ENCODE measurements around the gene FASTKD1.
"Not testable (repeated sequence)": the region's sequence is repeated elsewhere in the genome, so short reads cannot be mapped to it uniquely, and the experiment has no call there.

FASTKD1 gene, protein sequence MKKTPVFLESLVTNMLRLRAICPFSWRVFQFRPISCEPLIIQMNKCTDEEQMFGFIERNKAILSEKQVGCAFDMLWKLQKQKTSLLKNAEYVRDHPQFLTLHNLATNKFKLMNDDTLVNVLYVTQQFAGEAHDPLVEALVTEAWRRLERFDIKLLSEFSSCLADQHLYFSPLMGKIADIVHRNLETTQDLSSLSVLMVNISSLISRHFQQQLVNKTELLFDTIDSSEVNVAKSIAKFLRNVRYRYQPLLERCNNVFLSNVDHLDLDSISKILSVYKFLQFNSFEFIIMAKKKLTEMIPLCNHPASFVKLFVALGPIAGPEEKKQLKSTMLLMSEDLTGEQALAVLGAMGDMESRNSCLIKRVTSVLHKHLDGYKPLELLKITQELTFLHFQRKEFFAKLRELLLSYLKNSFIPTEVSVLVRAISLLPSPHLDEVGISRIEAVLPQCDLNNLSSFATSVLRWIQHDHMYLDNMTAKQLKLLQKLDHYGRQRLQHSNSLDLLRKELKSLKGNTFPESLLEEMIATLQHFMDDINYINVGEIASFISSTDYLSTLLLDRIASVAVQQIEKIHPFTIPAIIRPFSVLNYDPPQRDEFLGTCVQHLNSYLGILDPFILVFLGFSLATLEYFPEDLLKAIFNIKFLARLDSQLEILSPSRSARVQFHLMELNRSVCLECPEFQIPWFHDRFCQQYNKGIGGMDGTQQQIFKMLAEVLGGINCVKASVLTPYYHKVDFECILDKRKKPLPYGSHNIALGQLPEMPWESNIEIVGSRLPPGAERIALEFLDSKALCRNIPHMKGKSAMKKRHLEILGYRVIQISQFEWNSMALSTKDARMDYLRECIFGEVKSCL

GRCh38 chr2:169573160-169573973, at the start of gene FASTKD1:
TSS of gene FASTKD1 (minus strand) at chr2:169573865. CDS start at chr2:169572029, 1,836 bp downstream.
- peak; percentile 50 to 55 for DNase-seq (ENCODE audit: low read depth in 2 of 2)

- DNase-seq (ENCODE audit: low read depth in 2 of 2) = no peak
Observed at GRCh38 chr2:169623235-169623634, 49.6 kb upstream of the FASTKD1 start.

DNA sequence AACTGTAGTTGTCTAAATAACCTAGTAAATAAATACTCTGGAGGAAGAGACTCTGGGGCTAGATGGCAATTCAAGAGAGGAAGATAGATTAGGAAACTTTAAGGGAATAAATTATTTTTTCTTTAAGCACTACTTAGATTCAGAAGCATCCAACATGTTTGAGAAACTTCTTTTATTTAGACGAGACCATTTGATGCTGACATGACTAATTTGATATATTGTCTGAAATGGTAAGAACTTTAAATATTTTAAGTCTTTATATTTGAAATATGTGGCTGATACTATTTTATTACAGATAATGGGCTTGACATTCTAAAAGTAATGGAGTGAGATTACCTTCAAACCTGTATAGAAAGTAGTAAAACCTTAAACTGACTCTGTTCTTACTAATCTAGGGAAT, 46.8 kb upstream of the FASTKD1 start:
- no peak for DNase-seq (ENCODE audit: low read depth in 2 of 2)

DNA sequence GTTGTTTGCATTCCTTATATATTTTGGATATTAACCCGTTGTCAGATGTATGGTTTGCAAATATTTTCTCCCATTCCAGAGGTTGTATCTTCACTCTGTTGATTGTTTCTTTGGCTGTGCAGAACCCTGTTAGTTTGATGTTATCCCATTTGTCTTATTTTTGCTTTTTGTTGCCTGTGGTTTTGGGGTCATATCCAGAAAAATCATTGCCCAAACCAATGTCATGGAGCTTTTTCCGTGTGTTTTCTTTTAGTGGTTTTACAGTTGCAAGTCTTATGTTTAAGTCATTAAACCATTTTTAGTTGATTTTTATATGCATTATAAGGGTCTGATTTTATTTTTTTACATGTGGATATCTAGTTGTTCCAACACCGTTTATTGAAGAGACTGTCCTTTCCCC, 46.3 kb upstream of the FASTKD1 start:
- DNase-seq (ENCODE audit: low read depth in 2 of 2) = no peak

- not testable (repeated sequence) for DNase-seq (ENCODE audit: low read depth in 2 of 2)
Observed at GRCh38 chr2:169615982-169616381, 42.3 kb upstream of the FASTKD1 start.

DNA sequence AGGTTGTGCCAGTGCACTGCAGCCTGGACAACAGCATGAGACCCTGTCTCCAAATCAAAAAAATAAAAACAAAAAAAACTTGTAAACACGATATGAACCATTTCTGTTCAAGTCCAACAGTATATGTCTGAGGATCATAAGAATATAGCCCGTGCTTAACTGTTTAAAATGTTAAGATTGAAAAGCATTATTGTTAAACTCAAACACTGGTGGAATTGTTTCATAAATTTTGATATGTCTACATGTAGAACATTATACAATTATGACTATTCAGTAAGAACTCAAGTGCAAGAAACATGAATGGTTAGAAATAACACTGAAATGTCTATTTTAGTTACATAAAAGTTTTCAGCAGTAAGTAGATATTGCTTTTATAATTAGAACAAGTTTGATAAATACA, 40.2 kb upstream of the FASTKD1 start:
- DNase-seq (ENCODE audit: low read depth in 2 of 2) = no peak

- DNase-seq (ENCODE audit: low read depth in 2 of 2) = no peak
Observed at GRCh38 chr2:169609264-169609663, 35.6 kb upstream of the FASTKD1 start.

DNA sequence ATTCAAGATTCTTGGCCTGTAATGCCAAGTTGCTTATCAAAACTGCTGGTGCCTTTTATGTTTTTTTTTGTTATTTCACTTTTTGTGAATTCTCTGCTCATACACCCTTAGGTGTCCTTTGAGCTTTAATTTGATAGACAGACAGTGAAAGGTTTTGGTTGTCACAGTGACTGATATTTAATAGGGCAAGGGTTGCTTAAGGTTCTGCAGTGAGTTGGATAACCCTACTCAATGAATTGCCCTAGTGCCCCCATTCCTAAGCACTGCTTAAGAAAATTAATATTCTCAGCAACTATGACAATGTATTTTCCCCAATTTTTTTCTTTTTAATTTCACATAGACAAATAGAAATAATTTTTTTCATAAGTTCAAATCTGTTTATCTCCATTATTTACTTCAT, 25.9 kb upstream of the FASTKD1 start:
- no peak for DNase-seq (ENCODE audit: low read depth in 2 of 2)

- no peak for DNase-seq (ENCODE audit: low read depth in 2 of 2)
Observed at GRCh38 chr2:169598982-169599381, 25.3 kb upstream of the FASTKD1 start.

- DNase-seq (ENCODE audit: low read depth in 2 of 2) = not testable (repeated sequence)
Observed at GRCh38 chr2:169596546-169596945, 22.9 kb upstream of the FASTKD1 start.

- no peak for DNase-seq (ENCODE audit: low read depth in 2 of 2)
Observed at GRCh38 chr2:169590804-169591203, 17.1 kb upstream of the FASTKD1 start.

DNA sequence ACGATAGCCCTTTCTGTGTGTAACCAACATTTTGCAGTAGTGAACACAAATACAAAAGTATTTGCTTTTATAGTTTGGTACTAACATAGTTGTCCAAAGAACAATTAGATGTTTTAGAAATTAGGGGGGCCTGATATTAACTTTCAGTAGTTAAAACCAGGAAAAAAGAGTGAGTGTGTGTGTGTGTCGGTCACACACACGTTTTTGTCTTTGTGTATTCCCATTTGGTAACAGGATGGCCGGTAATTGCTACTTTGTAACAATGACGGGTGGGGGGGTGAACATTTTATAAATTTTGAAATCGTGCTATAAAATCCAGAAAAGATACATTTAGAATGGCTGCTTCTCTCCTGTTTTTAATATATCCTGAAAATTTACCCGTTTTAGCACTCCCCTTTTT, 12.0 kb upstream of the FASTKD1 start:
- DNase-seq (ENCODE audit: low read depth in 2 of 2) = no peak

- peak; percentile 70 to 73 for DNase-seq (ENCODE audit: low read depth in 2 of 2)
Observed at GRCh38 chr2:169584005-169584877, 10.6 kb upstream of the FASTKD1 start, which contains the start of gene PPIG. TSS of gene PPIG (plus strand) at chr2:169584351. CDS start at chr2:169604042, 19,691 bp downstream.

DNA sequence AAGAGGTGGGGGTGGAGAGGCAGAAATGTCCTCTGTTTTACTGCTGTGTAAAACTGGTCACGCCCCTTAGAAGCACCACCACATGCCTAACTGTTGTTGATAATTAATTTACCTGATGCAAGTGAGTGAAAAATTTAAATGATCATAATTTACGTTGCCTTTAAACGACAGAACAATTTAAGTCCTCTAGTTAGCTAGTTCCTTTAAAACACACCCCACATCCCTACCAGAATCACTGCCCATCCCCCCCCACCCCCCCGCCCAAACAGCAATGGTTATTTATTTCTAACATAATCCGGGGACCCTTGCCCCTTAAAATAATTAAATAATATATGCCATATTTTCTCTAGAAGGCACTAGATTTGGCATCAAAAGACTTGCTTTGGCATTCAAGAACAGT, 9.9 kb upstream of the FASTKD1 start:
- DNase-seq (ENCODE audit: low read depth in 2 of 2) = no peak

GRCh38 chr2:169582552-169583266, 9.0 kb upstream of the FASTKD1 start:
- not testable (repeated sequence) for DNase-seq (ENCODE audit: low read depth in 2 of 2)

GRCh38 chr2:169579044-169579443, 5.4 kb upstream of the FASTKD1 start:
- DNase-seq (ENCODE audit: low read depth in 2 of 2) = no peak

DNA sequence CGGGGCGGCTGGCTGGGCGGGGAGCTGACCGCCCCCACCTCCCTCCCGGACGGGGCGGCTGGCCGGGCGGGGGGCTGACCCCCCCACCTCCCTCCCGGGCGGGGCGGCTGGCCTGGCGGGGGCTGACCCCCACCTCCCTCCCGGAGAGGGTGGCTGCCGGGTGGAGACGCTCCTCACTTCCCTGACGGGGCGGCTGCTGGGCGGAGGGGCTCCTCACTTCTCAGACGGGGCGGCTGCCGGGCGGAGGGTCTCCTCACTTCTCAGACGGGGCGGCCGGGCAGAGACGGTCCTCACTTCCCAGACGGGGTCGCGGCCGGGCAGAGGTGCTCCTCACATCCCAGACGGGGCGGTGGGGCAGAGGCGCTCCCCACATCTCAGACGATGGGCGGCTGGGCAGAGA, 1.6 kb upstream of the FASTKD1 start:
- not testable (repeated sequence) for DNase-seq (ENCODE audit: low read depth in 2 of 2)

GRCh38 chr2:169574539-169574938, 874 bp upstream of the FASTKD1 start:
- DNase-seq (ENCODE audit: low read depth in 2 of 2) = not testable (repeated sequence)

- DNase-seq (ENCODE audit: low read depth in 2 of 2) = no peak
Observed at GRCh38 chr2:169573974-169574299, 272 bp upstream of the FASTKD1 start.

- no peak for DNase-seq (ENCODE audit: low read depth in 2 of 2)
Observed at GRCh38 chr2:169572821-169573159, 875 bp downstream of the FASTKD1 start.
